Measurements from ENCODE around the gene OR2T27. TPM values are rescaled to one million over a fixed set of nuclear protein-coding genes. Genes with fewer than 3 reads are reported as not detected.
"Not testable (repeated sequence)": the region's sequence is repeated elsewhere in the genome, so short reads cannot be mapped to it uniquely, and the experiment has no call there.

OR2T27 gene
- total RNA-seq, 1 donor = not detected

GRCh38 chr1:248656797-248657196 is 1.5 kb upstream of the OR2T27 start:
- not testable (repeated sequence) for H3K9me3 ChIP-seq (ENCODE audit: low read depth, low read length); H3K4me1 ChIP-seq (ENCODE audit: insufficient read depth, low read length); H3K27me3 ChIP-seq (ENCODE audit: insufficient read depth, low read length); H3K4me3 ChIP-seq (ENCODE audit: low read length)

DNA sequence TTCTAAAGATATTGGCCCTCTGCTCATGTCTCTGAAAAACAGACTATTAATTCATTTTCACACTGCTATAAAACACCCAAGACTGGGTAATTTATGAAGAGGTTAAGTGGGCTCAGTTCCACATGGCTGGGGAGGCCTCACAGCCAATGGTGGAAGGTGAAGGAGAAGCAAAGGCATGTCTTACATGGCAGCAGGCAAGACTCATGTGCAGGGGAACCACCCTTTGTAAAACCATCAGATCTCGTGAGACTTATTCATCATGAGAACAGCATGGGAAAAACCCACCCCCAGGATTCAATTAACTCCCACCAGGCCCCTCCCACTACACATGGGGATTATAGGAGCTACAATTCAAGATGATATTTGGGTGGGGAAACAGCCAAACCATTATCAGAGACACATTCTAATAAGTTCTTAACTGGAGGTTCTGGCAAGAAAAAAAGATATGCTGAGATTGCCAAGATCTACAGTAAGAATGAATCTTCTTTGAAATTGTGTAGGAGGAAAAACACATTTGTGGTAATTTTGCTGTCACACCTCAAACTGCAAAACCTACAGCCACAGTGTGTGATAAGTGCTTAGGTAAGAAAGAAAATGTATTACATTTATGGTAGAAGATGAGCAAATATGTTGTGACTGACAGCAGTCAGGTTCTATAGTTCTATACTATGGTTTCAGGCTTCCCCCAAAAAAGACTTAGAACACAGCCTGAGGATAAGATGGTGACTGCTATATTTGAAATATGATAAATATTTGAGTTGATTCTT is 6.4 kb downstream of the OR2T27 start:
- H3K27me3 ChIP-seq (ENCODE audit: insufficient read depth, low read length); H3K4me3 ChIP-seq (ENCODE audit: low read length); H3K4me1 ChIP-seq (ENCODE audit: insufficient read depth, low read length); H3K9me3 ChIP-seq (ENCODE audit: low read depth, low read length): not testable (repeated sequence)

DNA sequence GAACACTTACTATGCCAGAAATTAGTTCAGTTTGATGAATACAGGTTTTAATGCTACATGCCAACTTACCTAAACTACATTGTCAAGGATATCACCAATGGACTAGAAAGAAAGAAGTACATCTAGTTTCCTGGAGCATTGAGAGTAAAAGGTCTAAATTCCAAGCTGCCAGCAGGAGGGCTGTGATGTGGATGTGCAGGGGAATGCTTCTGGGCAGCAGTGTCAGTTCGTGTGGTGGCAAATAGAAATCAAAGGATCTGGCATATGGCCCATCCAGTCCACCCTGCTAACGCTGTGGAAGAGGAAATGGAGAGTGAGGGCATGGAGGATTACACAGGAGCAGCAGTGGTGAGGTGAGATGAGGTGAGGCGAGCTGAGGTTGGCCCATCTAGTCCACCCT is 10.2 kb downstream of the OR2T27 start, which contains the start of gene OR2T35:
TSS of gene OR2T35 (minus strand) at position 101 of the 400 bp plus-strand sequence. CDS start 6,020 bp downstream, outside the sequence.
- not testable (repeated sequence) for H3K27me3 ChIP-seq (ENCODE audit: insufficient read depth, low read length); H3K9me3 ChIP-seq (ENCODE audit: low read depth, low read length); H3K4me1 ChIP-seq (ENCODE audit: insufficient read depth, low read length); H3K4me3 ChIP-seq (ENCODE audit: low read length)

DNA sequence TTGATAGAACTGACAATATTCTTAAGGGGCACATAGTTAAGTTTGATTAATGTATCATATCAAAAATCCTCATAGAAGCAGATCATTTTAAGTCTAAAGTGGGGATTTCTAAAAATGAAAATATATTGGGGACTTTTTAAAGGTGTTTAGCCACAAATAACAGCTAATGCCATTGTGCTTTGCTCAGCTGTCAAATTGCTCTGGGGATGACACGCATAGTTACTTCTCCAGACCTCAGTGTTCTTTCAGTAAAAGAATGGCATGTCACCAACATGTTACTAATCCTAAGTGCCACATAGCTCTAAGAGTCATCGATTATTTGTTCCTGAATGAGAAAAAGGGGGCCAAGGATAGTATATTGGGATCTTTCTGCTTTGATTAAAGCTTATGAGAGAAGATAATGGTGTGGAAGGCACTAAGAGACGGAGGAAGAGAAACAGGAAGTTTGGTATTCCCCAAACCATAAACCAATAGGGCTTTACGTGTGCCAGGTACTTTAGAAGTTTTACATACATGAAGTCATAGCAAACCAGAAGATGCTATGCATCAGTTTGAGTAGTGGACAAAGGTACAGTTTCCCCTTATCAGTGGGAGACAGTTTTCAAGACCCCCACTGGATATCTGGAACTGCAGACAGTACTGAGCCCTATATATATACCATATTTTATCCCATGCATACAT is 12.2 kb downstream of the OR2T27 start:
- not testable (repeated sequence) for H3K4me1 ChIP-seq (ENCODE audit: insufficient read depth, low read length); H3K9me3 ChIP-seq (ENCODE audit: low read depth, low read length); H3K4me3 ChIP-seq (ENCODE audit: low read length); H3K27me3 ChIP-seq (ENCODE audit: insufficient read depth, low read length)

- not testable (repeated sequence) for H3K4me1 ChIP-seq (ENCODE audit: insufficient read depth, low read length); H3K4me3 ChIP-seq (ENCODE audit: low read length); H3K9me3 ChIP-seq (ENCODE audit: low read depth, low read length); H3K27me3 ChIP-seq (ENCODE audit: insufficient read depth, low read length)
Observed at GRCh38 chr1:248641583-248641982, 13.7 kb downstream of the OR2T27 start.

- not testable (repeated sequence) for H3K4me1 ChIP-seq (ENCODE audit: insufficient read depth, low read length); H3K4me3 ChIP-seq (ENCODE audit: low read length); H3K9me3 ChIP-seq (ENCODE audit: low read depth, low read length); H3K27me3 ChIP-seq (ENCODE audit: insufficient read depth, low read length)
Observed at GRCh38 chr1:248640906-248641305, 14.4 kb downstream of the OR2T27 start.

DNA sequence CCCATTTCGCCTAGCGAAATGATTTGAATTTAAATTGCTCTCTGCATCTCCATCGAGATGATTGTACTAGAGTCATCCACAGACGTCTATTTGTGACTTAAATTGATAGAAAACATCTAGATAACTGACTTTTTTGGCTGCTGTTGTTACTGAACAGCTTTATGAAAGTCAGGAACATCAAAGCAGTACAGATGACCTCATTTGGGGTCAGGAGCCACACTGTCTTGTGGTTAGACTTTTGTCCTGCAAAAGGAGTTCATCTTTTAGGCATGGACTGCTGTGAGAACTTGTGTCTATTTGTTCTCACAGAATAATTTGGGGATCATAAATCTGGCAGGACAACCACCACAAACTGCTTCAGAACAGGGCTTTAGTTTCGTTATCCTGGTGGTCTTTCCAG is 15.7 kb downstream of the OR2T27 start:
- H3K9me3 ChIP-seq (ENCODE audit: low read depth, low read length); H3K27me3 ChIP-seq (ENCODE audit: insufficient read depth, low read length); H3K4me1 ChIP-seq (ENCODE audit: insufficient read depth, low read length); H3K4me3 ChIP-seq (ENCODE audit: low read length): not testable (repeated sequence)

GRCh38 chr1:248636612-248637011 is 18.7 kb downstream of the OR2T27 start:
- not testable (repeated sequence) for H3K4me3 ChIP-seq (ENCODE audit: low read length); H3K27me3 ChIP-seq (ENCODE audit: insufficient read depth, low read length); H3K4me1 ChIP-seq (ENCODE audit: insufficient read depth, low read length); H3K9me3 ChIP-seq (ENCODE audit: low read depth, low read length)

GRCh38 chr1:248634991-248635390 is 20.3 kb downstream of the OR2T27 start, which contains the start of gene OR2T11:
Gene OR2T11, minus strand, starts transcription at chr1:248635091. Its CDS starts 7,963 bp downstream, at chr1:248627128.
- not testable (repeated sequence) for H3K27me3 ChIP-seq (ENCODE audit: insufficient read depth, low read length); H3K9me3 ChIP-seq (ENCODE audit: low read depth, low read length); H3K4me3 ChIP-seq (ENCODE audit: low read length); H3K4me1 ChIP-seq (ENCODE audit: insufficient read depth, low read length)

DNA sequence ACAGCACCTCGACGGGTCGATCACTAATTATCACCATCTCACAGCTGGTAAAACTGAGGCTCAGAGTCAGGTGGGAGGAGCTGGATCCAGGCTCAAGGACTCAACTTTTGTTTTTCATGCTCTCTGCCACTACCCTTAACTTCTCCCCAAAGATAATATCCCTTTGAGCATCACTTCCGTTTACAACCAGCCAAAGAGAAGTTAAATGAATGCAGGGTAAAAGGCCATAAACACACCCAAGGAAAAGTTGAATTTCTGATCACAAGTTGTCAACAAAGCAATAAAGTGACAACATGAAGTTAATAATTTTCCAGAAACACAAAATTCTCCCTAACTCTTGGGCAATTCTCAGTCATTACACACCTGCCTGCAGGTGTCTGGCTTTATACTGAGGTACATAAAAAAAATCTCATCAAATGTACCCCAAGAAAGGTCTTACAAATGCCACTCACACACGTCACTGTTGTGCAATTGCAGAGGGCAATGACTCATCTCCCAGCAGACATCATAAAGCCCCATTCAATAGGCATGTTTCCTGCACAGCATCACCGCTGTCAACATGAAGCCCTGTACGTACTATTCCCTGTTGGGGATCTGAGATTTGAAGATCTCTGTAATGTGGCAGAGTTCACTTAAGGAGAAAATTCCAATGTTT is 23.8 kb downstream of the OR2T27 start:
- H3K4me3 ChIP-seq (ENCODE audit: low read length) = no peak overlapping the region
- H3K9me3 ChIP-seq (ENCODE audit: low read depth, low read length) = no peaks in the 10 kb centered on the region
- H3K27me3 ChIP-seq (ENCODE audit: insufficient read depth, low read length) = no peaks in the 10 kb centered on the region
- H3K4me1 ChIP-seq (ENCODE audit: insufficient read depth, low read length) = no peaks in the 10 kb centered on the region

GRCh38 chr1:248630551-248630950 is 24.8 kb downstream of the OR2T27 start:
- no peaks in the 10 kb centered on the region for H3K4me1 ChIP-seq (ENCODE audit: insufficient read depth, low read length)
- H3K27me3 ChIP-seq (ENCODE audit: insufficient read depth, low read length) = no peaks in the 10 kb centered on the region
- no peaks in the 10 kb centered on the region for H3K9me3 ChIP-seq (ENCODE audit: low read depth, low read length)
- H3K4me3 ChIP-seq (ENCODE audit: low read length) = no peak overlapping the region

DNA sequence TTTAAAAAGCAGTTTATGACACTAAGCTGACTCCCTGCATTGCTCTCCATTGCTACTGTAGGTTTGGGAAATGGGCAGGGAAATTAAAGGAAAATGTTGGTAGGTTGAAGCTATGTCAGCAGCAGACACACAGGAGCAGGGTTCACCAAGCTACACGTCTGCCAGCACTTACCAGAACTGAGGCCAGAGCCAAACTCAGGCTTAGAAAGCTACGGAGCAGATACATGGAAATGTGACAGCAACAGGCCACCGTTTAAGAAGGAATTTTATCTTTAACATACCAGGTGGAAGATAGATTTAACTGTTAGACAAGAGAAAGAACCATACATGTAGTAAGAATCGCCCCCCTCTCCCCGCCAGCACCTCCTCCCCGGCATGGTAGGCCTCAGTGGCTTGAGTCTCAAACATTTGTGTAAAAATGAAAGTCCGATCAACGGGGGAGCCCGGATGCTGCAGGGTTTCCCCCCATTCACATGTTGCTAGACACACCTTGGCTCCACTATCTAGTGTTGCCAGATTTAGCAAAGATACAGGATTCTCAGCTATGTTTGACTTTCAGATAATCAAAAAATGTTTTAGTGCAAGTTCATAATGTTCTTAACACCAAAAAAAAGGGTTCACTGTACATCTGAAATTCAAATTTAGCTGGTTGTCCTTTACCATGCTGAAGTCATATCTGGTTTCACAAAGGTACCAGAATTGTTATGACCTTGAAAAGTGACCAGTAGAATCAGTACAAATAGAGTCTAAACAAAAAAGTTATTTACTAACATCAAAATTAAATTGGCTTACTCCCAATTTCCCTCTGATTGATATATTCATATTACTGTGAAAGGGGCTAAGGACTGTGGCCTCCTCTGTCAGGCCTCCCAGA is 27.1 kb downstream of the OR2T27 start:
- no peaks in the 10 kb centered on the region for H3K9me3 ChIP-seq (ENCODE audit: low read depth, low read length)
- no peak overlapping the region for H3K4me3 ChIP-seq (ENCODE audit: low read length)
- H3K4me1 ChIP-seq (ENCODE audit: insufficient read depth, low read length) = no peaks in the 10 kb centered on the region
- no peaks in the 10 kb centered on the region for H3K27me3 ChIP-seq (ENCODE audit: insufficient read depth, low read length)

- Histone ChIP-seq H3K4me3 (ENCODE audit: low read length) (no peak overlapping the region), H3K4me1 (ENCODE audit: insufficient read depth, low read length) (no peaks in the 10 kb centered on the region), H3K27me3 (ENCODE audit: insufficient read depth, low read length) (no peaks in the 10 kb centered on the region), H3K9me3 (ENCODE audit: low read depth, low read length) (no peaks in the 10 kb centered on the region)
Observed at GRCh38 chr1:248625971-248626370, 29.4 kb downstream of the OR2T27 start.

GRCh38 chr1:248625166-248625565 is 30.2 kb downstream of the OR2T27 start:
- H3K4me3 ChIP-seq (ENCODE audit: low read length) = no peak overlapping the region
- H3K9me3 ChIP-seq (ENCODE audit: low read depth, low read length) = no peaks in the 10 kb centered on the region
- H3K4me1 ChIP-seq (ENCODE audit: insufficient read depth, low read length) = no peaks in the 10 kb centered on the region
- no peaks in the 10 kb centered on the region for H3K27me3 ChIP-seq (ENCODE audit: insufficient read depth, low read length)

GRCh38 chr1:248622570-248623001 is 32.7 kb downstream of the OR2T27 start:
- no peaks in the 10 kb centered on the region for H3K9me3 ChIP-seq (ENCODE audit: low read depth, low read length)
- H3K4me1 ChIP-seq (ENCODE audit: insufficient read depth, low read length) = no peaks in the 10 kb centered on the region
- no peaks in the 10 kb centered on the region for H3K27me3 ChIP-seq (ENCODE audit: insufficient read depth, low read length)
- H3K4me3 ChIP-seq (ENCODE audit: low read length) = no peak overlapping the region

Data from mononuclear cell (primary cell).